ENCODE data around the gene CPEB2.

CPEB2 gene

GRCh38 chr4:15035159-15035558 lies 32.9 kb downstream of the CPEB2 start:
- CTCF ChIA-PET = interaction anchor here (0.8 to 0.9 kb wide), 2 partner anchors 10 to 20 kb away, joined by 3 to 4 read pairs; no protein-coding TSS in a partner anchor
- TF ChIP-seq, protein P1, sequence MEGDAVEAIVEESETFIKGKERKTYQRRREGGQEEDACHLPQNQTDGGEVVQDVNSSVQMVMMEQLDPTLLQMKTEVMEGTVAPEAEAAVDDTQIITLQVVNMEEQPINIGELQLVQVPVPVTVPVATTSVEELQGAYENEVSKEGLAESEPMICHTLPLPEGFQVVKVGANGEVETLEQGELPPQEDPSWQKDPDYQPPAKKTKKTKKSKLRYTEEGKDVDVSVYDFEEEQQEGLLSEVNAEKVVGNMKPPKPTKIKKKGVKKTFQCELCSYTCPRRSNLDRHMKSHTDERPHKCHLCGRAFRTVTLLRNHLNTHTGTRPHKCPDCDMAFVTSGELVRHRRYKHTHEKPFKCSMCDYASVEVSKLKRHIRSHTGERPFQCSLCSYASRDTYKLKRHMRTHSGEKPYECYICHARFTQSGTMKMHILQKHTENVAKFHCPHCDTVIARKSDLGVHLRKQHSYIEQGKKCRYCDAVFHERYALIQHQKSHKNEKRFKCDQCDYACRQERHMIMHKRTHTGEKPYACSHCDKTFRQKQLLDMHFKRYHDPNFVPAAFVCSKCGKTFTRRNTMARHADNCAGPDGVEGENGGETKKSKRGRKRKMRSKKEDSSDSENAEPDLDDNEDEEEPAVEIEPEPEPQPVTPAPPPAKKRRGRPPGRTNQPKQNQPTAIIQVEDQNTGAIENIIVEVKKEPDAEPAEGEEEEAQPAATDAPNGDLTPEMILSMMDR (IDR thresholded peaks at IDR 0.05; ENCODE audit: control extremely low read depth, extremely low read depth, low read depth, missing control alignments) = no peak
- no peak for DNase-seq (ENCODE audit: extremely low spot score)
- POLR2A ChIA-PET = no interaction called here

GRCh38 chr4:15037923-15038541 lies 35.8 kb downstream of the CPEB2 start:
- POLR2A ChIA-PET = no interaction called here
- CTCF ChIA-PET = interaction anchor here (1.1 kb wide), 1 partner anchor 9 kb away, joined by 3 read pairs; no protein-coding TSS in a partner anchor
- TF ChIP-seq, protein P1 (IDR thresholded peaks at IDR 0.05; ENCODE audit: control extremely low read depth, extremely low read depth, low read depth, missing control alignments) = no peak
- no peak for DNase-seq (ENCODE audit: extremely low spot score)

DNA sequence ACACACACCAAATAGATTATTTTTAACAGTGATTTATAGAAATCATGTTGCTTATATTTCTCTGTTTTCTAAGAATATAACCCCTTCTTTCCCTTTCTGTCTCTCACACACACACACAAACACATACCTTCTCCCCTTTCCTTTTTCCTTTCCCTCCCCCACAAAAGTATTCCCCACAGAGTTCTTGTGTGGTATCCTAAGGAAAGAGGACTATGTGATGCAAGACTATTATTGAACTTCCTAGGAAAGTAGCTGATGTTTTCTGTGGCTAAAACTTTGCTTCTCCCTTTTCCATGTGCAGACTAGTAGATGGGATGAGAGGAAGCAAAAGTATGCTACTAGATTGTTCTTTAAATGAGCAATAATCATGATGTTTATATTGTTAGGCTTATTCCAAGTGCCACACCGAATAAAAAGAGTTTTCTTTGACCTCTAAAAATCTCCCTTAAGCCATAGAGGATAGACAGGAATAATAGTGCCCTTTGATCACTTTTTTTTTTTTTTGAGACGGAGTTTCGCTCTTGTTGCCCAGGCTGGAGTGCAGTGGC lies 38.7 kb downstream of the CPEB2 start:
- CTCF ChIA-PET = interaction anchor here (1.3 kb wide), 1 partner anchor 10 kb away, joined by 3 read pairs; no protein-coding TSS in a partner anchor
- POLR2A ChIA-PET = no interaction called here
- no peak for DNase-seq (ENCODE audit: extremely low spot score)
- TF ChIP-seq, protein P1 (IDR thresholded peaks at IDR 0.05; ENCODE audit: control extremely low read depth, extremely low read depth, low read depth, missing control alignments) = no peak

DNA sequence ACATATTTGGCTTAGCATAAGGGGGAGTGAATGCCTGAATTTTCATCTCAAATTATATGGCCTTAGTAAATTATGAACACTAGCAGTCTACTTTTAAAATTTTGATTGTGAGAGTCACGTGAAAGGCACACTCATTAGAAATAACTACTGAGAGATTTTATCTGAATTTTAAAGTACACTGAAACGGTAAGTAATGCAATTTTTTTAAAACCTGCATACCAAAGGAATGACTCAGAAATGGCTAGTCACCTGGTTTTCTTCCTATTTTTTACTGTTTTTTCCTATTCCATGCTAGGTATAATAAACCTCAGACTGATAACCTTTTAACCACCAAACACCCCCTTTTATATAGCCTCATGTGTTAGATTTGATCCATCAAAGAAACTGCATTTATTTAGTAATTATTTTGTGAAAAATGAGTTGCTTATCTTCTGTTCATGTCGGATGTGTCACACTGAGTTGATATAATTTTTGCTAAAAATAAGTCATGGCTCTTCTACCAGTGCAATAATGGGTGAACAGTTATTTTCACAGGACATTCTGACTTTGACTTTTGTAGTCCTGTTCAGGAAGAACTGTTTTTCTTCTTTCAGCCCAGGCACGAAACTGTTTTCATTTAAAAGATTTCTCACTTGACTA lies 40.4 kb downstream of the CPEB2 start:
- ChIA-PET CTCF (interaction anchor here (1.2 kb wide), 1 partner anchor 9 kb away, joined by 3 read pairs; no protein-coding TSS in a partner anchor), POLR2A (no interaction called here)
- TF ChIP-seq, protein P1 (IDR thresholded peaks at IDR 0.05; ENCODE audit: control extremely low read depth, extremely low read depth, low read depth, missing control alignments) = no peak
- DNase-seq (ENCODE audit: extremely low spot score) = no peak

GRCh38 chr4:15043226-15043625 lies 40.9 kb downstream of the CPEB2 start:
- ChIA-PET POLR2A (no interaction called here), CTCF (interaction anchor here (1.2 kb wide), 1 partner anchor 9 kb away, joined by 3 read pairs; no protein-coding TSS in a partner anchor)
- TF ChIP-seq, protein P1 (IDR thresholded peaks at IDR 0.05; ENCODE audit: control extremely low read depth, extremely low read depth, low read depth, missing control alignments) = no peak
- no peak for DNase-seq (ENCODE audit: extremely low spot score)

DNA sequence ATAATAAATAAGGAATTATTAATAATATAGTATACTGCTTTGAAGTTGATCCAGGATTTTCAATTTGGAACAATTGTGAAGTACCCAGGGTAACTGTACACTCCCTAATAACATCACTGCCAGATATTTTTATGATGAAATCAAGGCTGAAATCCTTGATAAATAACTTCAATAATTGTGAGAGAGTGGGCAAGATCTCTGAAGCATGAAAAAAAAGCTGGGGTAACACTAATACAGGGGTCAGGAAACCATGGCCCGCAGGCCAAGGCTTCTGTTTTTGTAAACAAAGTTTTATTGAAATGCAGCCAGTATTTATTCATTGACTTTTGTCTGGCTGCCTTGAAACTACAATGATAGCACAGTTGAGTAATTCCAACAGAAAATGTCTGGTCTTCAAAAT lies 41.6 kb downstream of the CPEB2 start:
- TF ChIP-seq, protein P1 (IDR thresholded peaks at IDR 0.05; ENCODE audit: control extremely low read depth, extremely low read depth, low read depth, missing control alignments) = no peak
- POLR2A ChIA-PET = no interaction called here
- no peak for DNase-seq (ENCODE audit: extremely low spot score)
- CTCF ChIA-PET = interaction anchor here (1.2 kb wide), 1 partner anchor 10 kb away, joined by 3 read pairs; no protein-coding TSS in a partner anchor
